ENCODE results near the gene RBMS3. TPM values are rescaled to one million over a fixed set of nuclear protein-coding genes. Genes with fewer than 3 reads are reported as not detected.
"Not testable (repeated sequence)": the region's sequence is repeated elsewhere in the genome, so short reads cannot be mapped to it uniquely, and the experiment has no call there.

RBMS3 gene
- total and polyA plus RNA-seq, 2 of the 8 experiments (the other 6 are each of a cell fraction or from before 2014, with no cell fraction given) = 3.7 to 6.9 TPM

GRCh38 chr3:29326540-29326939, 45.7 kb downstream of the RBMS3 start:
- H3K9ac ChIP-seq (replicated peaks in 1 of 4; ENCODE audit: extremely low read depth in 1 of 4, low read depth in 3 of 4, low read length in 3 of 4); H2BK5ac ChIP-seq (ENCODE audit: low read depth, low read length); H4K5ac ChIP-seq (ENCODE audit: insufficient read length, low read depth, low read length); H3K56ac ChIP-seq (replicated peaks; ENCODE audit: insufficient read length, low read depth, low read length); H3K27ac ChIP-seq (ENCODE audit: low read depth, low read length); POLR2A ChIA-PET (ENCODE audit: partially characterized antibody); H3K23me2 ChIP-seq (ENCODE audit: low read depth, low read length); H4K20me1 ChIP-seq (replicated peaks in 1 of 2; ENCODE audit: control insufficient read depth in 1 of 2, insufficient read depth in 2 of 2, low read length in 2 of 2); H2BK120ac ChIP-seq (replicated peaks; ENCODE audit: low read depth, low read length); H3K9me3 ChIP-seq (ENCODE audit: insufficient read depth in 2 of 2, low read depth in 1 of 2, low read length in 1 of 2); H2AK5ac ChIP-seq (ENCODE audit: low read depth, low read length); H3K79me2 ChIP-seq (ENCODE audit: control insufficient read depth in 1 of 2, insufficient read depth in 2 of 2, low read length in 2 of 2); H2BK15ac ChIP-seq (ENCODE audit: low read length); H4K8ac ChIP-seq (ENCODE audit: extremely low read depth, insufficient read depth, low read length); H3K23ac ChIP-seq (ENCODE audit: insufficient read length); H3K4me1 ChIP-seq (replicated peaks in 1 of 4; ENCODE audit: control insufficient read depth in 3 of 4, insufficient read depth in 4 of 4, low read length in 3 of 4); H3K79me1 ChIP-seq (ENCODE audit: low read depth, low read length); H4K91ac ChIP-seq (replicated peaks; ENCODE audit: insufficient read length, low read length); H3K27me3 ChIP-seq (replicated peaks in 1 of 4; ENCODE audit: control insufficient read depth in 3 of 4, extremely low read depth in 1 of 4, insufficient read depth in 3 of 4, low read length in 3 of 4); H3K4me2 ChIP-seq (ENCODE audit: insufficient read depth in 1 of 2, low read depth in 2 of 2, low read length in 2 of 2); H3K36me3 ChIP-seq (ENCODE audit: control insufficient read depth in 2 of 4, insufficient read depth in 4 of 4, low read length in 3 of 4); H2BK12ac ChIP-seq (ENCODE audit: low read depth, low read length); FAIRE-seq; H2BK20ac ChIP-seq (ENCODE audit: low read length); H3K4me3 ChIP-seq (ENCODE audit: extremely low read depth in 1 of 4, insufficient read depth in 2 of 4, low read depth in 3 of 4, low read length in 4 of 4); H3K4ac ChIP-seq (replicated peaks; ENCODE audit: insufficient read length, low read depth, low read length); H3K18ac ChIP-seq (ENCODE audit: extremely low read depth, low read length); H2AFZ ChIP-seq (ENCODE audit: low read length); DNase-seq (ENCODE audit: low read depth in 1 of 2, low spot score in 2 of 2); H3K14ac ChIP-seq (ENCODE audit: insufficient read length): not testable (repeated sequence)
- CTCF ChIA-PET (ENCODE audit: partially characterized antibody) = interaction anchor here (0.7 kb wide), 1 partner anchor 134 kb away, joined by 5 read pairs; no protein-coding TSS in a partner anchor
- 80% methylated on average over 8 of the region's 10 CpGs; no CpG with 5 or more reads in 1 of the 2 experiments for WGBS, 2 experiments (ENCODE audit: extremely low coverage in 1 of 2, insufficient coverage in 1 of 2, insufficient read length in 1 of 2, insufficient replicate concordance in 2 of 2, low coverage in 1 of 2, low lambda C conversion rate in 2 of 2, missing lambda C conversion rate in 1 of 2)
